Erythroblast (primary cell): Measurements from ENCODE around the gene RPGRIP1L.

Experiments used
- GATA1 ChIP-seq: IDR thresholded peaks from 2 replicates; pipeline ENCODE4 v1.6.1; 2011; ENCODE audit warnings: low read depth, mild to moderate bottlenecking, control low read depth, low read length, moderate library complexity
- POLR2A ChIP-seq: IDR thresholded peaks from 2 replicates; pipeline ENCODE4 v1.6.1; 2011; ENCODE audit warnings: mild to moderate bottlenecking, low read length

- TF ChIP-seq POLR2A (no peak), GATA1 (no peak)
Observed at GRCh38 chr16:53668869-53669268, 34.8 kb downstream of the RPGRIP1L start.
